ENCODE results near the gene TSPO2.

DNA sequence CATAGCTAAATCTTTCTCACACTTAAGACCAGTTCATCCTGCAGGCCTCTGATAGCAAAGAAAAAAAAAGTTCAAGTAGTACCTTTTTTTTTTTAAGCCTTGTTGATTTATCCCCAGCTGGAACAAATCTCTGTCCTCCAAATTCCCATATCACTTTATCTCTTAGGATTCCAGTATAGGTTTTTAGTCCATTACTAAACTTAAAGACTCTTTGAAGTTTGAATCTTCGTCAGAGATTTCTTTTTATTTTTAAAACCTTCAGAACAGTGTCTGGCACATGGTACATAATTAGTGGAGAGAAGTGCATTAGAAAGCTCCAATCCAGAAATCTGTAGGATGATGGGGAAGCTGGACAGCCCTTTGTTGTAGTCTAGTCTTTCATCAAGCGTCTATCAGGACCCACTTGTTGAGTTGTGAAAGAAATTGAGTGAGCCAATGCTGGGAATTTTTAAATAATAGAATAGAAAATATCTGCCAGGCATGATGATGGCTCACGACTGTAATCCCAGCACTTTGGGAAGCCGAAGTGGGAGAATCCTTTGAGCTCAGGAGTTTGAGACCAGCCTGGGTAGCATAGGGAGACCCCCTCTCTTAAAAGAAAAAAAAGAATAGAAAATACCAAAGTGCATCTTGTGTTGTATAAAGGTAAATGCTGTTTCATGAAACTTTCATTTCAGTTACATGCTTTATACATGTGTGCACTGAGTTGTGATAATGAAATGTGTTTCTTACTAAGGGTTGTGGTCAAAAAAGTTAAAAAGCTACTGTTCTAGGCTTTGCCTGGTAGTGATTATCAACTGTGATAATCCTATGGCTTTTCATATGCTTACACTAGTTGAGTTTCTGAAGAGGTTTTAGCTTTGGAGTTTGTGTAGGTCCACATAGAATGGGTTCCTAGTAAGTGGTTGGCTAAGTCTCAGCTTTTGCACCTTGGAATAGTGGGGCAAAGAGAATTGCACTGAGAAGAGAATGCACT, 33.7 kb downstream of the TSPO2 start:
- TF ChIP-seq, protein P1, sequence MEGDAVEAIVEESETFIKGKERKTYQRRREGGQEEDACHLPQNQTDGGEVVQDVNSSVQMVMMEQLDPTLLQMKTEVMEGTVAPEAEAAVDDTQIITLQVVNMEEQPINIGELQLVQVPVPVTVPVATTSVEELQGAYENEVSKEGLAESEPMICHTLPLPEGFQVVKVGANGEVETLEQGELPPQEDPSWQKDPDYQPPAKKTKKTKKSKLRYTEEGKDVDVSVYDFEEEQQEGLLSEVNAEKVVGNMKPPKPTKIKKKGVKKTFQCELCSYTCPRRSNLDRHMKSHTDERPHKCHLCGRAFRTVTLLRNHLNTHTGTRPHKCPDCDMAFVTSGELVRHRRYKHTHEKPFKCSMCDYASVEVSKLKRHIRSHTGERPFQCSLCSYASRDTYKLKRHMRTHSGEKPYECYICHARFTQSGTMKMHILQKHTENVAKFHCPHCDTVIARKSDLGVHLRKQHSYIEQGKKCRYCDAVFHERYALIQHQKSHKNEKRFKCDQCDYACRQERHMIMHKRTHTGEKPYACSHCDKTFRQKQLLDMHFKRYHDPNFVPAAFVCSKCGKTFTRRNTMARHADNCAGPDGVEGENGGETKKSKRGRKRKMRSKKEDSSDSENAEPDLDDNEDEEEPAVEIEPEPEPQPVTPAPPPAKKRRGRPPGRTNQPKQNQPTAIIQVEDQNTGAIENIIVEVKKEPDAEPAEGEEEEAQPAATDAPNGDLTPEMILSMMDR (conservative IDR thresholded peaks at IDR 0.05), result no peak
- no peak for TF ChIP-seq EZH2 (IDR thresholded peaks at IDR 0.05; ENCODE audit: low read depth)

Data from PC-9 (cell line).